ENCODE data around the gene PSD4.

GRCh38 chr2:113178069-113178746 lies 4.4 kb downstream of the PSD4 start:
- TF ChIP-seq CTCF (conservative IDR thresholded peaks at IDR 0.05; ENCODE audit: low read length): no peak
- TF ChIP-seq EZH2phosphoT487 (IDR thresholded peaks at IDR 0.05; ENCODE audit: borderline replicate concordance): no peak

Data from Loucy (cell line).